Suprapubic skin (tissue), 4 donors: ENCODE data around the gene CHD9. TPM values are rescaled to one million over a fixed set of nuclear protein-coding genes. Genes with fewer than 3 reads are reported as not detected.
A peak's percentile ranks its signal among the peaks of the same experiment; 100 is the strongest.

ENCODE experiments used
- DNase-seq, 2 donors: peaks; one replicate each; pipeline ENCODE4 v3.0.0-alpha.2; 2019; ENCODE audit warnings: low spot score in 2 of 2
- H3K27ac ChIP-seq: fragments of 200-600 bp; sonication (generic); one replicate; pipeline ENCODE4 v1.5.1; 2019
- H3K27me3 ChIP-seq: fragments of 200-600 bp; sonication (generic); one replicate; pipeline ENCODE4 v1.5.1; 2019
- H3K36me3 ChIP-seq: fragments of 200-600 bp; sonication (generic); one replicate; pipeline ENCODE4 v1.5.1; 2019
- H3K4me1 ChIP-seq: fragments of 200-600 bp; sonication (generic); one replicate; pipeline ENCODE4 v1.5.1; 2019
- H3K4me3 ChIP-seq: fragments of 200-600 bp; sonication (generic); one replicate; pipeline ENCODE4 v1.5.1; 2019; ENCODE audit warnings: mild to moderate bottlenecking
- H3K9me3 ChIP-seq: fragments of 200-600 bp; sonication (generic); one replicate; pipeline ENCODE4 v1.5.1; 2019
- EP300 ChIP-seq: sonication (generic); formaldehyde crosslinking; IDR thresholded peaks from one replicate; pipeline ENCODE4 v1.6.1; 2017; ENCODE audit warnings: antibody characterized with exemption
- POLR2A ChIP-seq, 2 donors: fragments of 450-650 bp; IDR thresholded peaks; one replicate each; pipeline ENCODE4 v1.6.1; 2017; ENCODE audit warnings: antibody characterized with exemption in 2 of 2, mild to moderate bottlenecking in 2 of 2, moderate library complexity in 2 of 2
- POLR2AphosphoS5 ChIP-seq, 3 donors: sonication (generic); formaldehyde crosslinking; IDR thresholded peaks; one replicate each; pipeline ENCODE4 v1.6.1; 2017; ENCODE audit warnings: antibody characterized with exemption in 3 of 3
- WGBS: methylation state at CpG from one replicate; pipeline ENCODE4 v1.1.5; 2018; 5-methylcytosine and 5-hydroxymethylcytosine counted together
- total RNA-seq, 4 donors: library from RNA; depleted of rRNA; stranded (reverse); fragments of >200 nt; gene quantifications; one replicate each; pipeline ENCODE4 v1.1.0, GENCODE V29; 2016
- TF ChIP-seq, protein P1 (sequence below), 2 donors: fragments of 200-600 bp in 1 of 2; fragments of 450-650 bp in 1 of 2; sonication (generic) in 1 of 2; IDR thresholded peaks; one replicate each; pipeline ENCODE4 v1.5.1; 2016 to 2019; ENCODE audit warnings: antibody characterized with exemption in 2 of 2, mild to moderate bottlenecking in 1 of 2, moderate library complexity in 1 of 2

The CHD9 gene
- total RNA-seq, 4 donors from 2014 or later = 56.6 to 129 (median 70.4) TPM

DNA sequence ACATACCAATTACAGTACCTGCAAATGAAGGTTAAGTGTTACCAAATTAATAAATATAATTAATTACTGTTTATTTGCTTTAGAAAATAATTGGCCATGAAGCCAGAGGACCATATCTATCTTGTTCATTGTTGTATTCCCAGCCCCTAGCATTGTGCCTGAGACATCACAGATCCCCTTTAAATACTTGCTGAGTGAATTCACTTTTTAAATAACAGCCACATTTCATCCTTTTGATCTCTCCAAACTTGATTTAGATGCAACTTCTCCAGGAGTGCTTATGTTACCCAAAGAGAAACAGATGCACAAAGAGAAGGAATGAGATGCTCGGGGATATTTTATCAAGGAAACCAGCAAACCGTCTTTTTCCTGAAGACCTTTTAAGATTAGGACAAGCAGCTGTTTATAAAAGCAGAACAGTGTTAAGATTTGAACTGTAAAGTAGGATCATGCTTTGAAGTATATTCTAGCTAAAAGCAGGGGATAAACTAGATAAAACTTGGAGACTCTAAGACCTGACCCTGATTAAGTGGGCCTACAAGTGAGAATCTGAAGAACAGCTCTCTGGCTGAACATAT lies 66.3 kb downstream of the CHD9 start:
- TF ChIP-seq POLR2A (IDR thresholded peaks at IDR 0.05) = no peak
- TF ChIP-seq, protein P1, sequence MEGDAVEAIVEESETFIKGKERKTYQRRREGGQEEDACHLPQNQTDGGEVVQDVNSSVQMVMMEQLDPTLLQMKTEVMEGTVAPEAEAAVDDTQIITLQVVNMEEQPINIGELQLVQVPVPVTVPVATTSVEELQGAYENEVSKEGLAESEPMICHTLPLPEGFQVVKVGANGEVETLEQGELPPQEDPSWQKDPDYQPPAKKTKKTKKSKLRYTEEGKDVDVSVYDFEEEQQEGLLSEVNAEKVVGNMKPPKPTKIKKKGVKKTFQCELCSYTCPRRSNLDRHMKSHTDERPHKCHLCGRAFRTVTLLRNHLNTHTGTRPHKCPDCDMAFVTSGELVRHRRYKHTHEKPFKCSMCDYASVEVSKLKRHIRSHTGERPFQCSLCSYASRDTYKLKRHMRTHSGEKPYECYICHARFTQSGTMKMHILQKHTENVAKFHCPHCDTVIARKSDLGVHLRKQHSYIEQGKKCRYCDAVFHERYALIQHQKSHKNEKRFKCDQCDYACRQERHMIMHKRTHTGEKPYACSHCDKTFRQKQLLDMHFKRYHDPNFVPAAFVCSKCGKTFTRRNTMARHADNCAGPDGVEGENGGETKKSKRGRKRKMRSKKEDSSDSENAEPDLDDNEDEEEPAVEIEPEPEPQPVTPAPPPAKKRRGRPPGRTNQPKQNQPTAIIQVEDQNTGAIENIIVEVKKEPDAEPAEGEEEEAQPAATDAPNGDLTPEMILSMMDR (IDR thresholded peaks at IDR 0.05) = no peak
- TF ChIP-seq POLR2AphosphoS5 (IDR thresholded peaks at IDR 0.05) = no peak
- no peak for TF ChIP-seq EP300
- no peak for DNase-seq
- no peaks in the 10 kb centered on the region for H3K27me3 ChIP-seq
- 81% methylated on average over 2 of the region's 2 CpGs for WGBS
- H3K36me3 ChIP-seq = no peaks in the 10 kb centered on the region
- no peak overlapping the region for H3K27ac ChIP-seq
- H3K4me3 ChIP-seq = no peak overlapping the region
- H3K4me1 ChIP-seq = peaks cover 6% of the 10 kb centered on the region
- H3K9me3 ChIP-seq = no peaks in the 10 kb centered on the region

DNA sequence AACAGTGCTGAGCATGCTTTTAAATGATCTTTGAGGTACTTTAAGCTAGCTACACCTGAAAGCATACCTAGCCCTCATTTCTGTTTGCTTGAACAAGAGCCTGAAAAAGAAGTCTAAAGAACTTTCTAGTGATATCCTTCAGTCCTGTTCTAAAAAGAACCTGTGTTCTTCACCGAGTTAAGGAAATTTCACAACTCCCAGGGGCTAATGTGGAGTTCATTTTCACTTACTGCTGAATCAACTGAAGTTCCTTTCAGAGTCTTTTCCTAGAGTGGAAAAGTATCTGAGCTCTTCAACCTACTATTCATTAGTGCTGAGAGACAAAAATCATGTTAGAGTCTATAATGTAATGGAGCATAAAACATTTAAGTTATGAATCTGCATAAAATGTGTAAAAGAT lies 66.9 kb downstream of the CHD9 start:
- no peaks in the 10 kb centered on the region for H3K27me3 ChIP-seq
- TF ChIP-seq POLR2AphosphoS5 (IDR thresholded peaks at IDR 0.05) (no peak), EP300 (no peak), POLR2A (IDR thresholded peaks at IDR 0.05) (no peak)
- TF ChIP-seq, protein P1 (IDR thresholded peaks at IDR 0.05) = no peak
- 42% methylated on average over 1 of the region's 1 CpG for WGBS
- peaks cover 6% of the 10 kb centered on the region for H3K4me1 ChIP-seq
- H3K4me3 ChIP-seq = no peak overlapping the region
- no peaks in the 10 kb centered on the region for H3K36me3 ChIP-seq
- DNase-seq = no peak
- no peak overlapping the region for H3K27ac ChIP-seq
- H3K9me3 ChIP-seq = no peaks in the 10 kb centered on the region

DNA sequence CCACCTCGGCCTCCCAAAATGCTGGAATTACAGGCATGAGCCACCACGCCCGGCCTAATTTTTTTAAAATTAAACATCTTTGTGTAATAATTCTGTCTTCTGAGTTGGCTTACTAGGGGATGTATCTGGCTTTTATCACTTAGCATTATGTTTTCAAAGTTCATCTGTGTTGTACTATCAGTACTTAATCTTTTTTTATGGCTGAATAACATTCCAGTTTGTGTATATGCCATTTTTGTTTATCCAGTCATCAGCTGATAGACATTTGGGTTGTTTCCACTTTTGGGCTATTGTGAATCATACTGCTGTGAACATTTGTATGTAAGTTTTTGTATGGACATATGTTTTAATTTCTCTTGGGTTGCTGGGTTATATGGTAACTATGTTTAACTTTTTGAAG lies 69.0 kb downstream of the CHD9 start:
- TF ChIP-seq POLR2AphosphoS5 (IDR thresholded peaks at IDR 0.05) (no peak), POLR2A (IDR thresholded peaks at IDR 0.05) (no peak), EP300 (no peak)
- TF ChIP-seq, protein P1 (IDR thresholded peaks at IDR 0.05) = no peak
- no peak overlapping the region for H3K27ac ChIP-seq
- H3K4me3 ChIP-seq = no peak overlapping the region
- no peaks in the 10 kb centered on the region for H3K27me3 ChIP-seq
- WGBS = 92% methylated on average over 3 of the region's 3 CpGs
- H3K36me3 ChIP-seq = no peaks in the 10 kb centered on the region
- DNase-seq = no peak
- H3K9me3 ChIP-seq = no peaks in the 10 kb centered on the region
- H3K4me1 ChIP-seq = peaks cover 6% of the 10 kb centered on the region

DNA sequence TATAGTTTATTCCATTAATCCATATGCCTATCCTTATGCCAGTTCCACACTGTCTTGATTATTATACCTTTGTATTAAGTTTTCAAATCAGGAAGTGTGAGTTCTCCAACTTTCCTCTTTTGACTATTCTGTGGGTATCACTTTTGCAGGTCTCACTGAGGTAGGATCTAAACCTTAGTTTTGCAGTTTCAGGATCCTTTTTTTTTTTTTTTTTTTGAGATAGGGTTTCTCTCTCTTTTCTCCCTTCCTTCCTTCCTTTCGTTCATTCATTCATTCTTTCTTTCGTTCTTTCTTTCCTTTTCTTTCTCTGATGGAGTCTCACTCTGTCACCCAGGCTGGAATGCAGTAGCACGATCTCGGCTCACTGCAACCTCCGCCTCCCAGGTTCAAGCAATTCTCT lies 71.6 kb downstream of the CHD9 start:
- TF ChIP-seq, protein P1 (IDR thresholded peaks at IDR 0.05) = no peak
- TF ChIP-seq POLR2A (IDR thresholded peaks at IDR 0.05) (no peak), EP300 (no peak), POLR2AphosphoS5 (IDR thresholded peaks at IDR 0.05) (no peak)

DNA sequence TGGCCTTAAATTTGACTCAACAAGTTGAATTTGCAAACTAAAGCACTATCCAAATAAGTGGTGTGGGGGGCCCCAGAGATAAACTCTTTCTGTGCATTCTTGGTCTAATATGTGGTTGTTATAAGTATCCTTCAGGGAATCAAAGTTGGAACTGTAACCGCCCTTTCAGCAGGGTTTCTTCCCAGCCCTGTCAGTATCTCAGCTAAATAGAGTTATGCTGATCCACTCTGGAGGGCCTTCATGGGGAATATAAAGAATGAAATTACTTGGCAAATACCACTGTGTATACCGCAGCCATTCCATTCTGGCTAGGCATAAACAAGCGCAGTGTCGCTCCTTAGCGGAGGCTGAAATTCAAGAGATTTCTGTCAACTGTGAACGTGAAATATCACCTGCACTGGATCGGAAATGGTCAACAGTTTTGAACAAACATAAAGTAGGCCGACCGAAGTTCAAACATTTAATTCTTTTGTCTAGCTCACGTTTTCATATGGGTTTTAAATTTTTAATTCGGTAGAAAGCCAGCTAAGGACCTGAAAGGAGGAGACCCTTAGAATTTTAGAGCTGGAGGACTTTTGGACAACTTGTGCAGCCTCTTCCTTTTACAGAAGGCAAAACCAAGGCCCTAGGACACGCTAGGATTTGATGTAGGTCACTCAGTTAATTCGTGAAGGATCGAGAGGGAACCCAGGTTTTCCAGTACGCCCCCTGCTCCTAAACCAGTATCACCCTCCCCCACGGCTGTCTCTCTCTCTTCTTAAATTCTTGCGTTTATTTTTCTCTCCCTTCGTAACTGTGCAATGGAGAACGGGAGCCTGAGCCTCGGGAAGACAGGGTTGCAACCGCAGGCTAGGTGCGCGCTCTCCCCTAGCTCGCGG lies 74.7 kb downstream of the CHD9 start:
- Histone ChIP-seq H3K36me3 (no peaks in the 10 kb centered on the region), H3K4me1 (peaks cover 9% of the 10 kb centered on the region), H3K9me3 (no peaks in the 10 kb centered on the region), H3K27me3 (no peaks in the 10 kb centered on the region), H3K27ac (peak overlapping the region; percentile 98), H3K4me3 (peak overlapping the region; percentile 91)
- DNase-seq = no peak
- 35% methylated on average over 25 of the region's 25 CpGs for WGBS
- no peak for TF ChIP-seq POLR2AphosphoS5 (IDR thresholded peaks at IDR 0.05)

More for the DNA sequence above, 71.6 kb downstream of the CHD9 start:
- Histone ChIP-seq H3K27me3 (no peaks in the 10 kb centered on the region), H3K36me3 (no peaks in the 10 kb centered on the region), H3K27ac (no peak overlapping the region), H3K4me3 (no peak overlapping the region), H3K9me3 (no peaks in the 10 kb centered on the region), H3K4me1 (peaks cover 14% of the 10 kb centered on the region)
- no peak for DNase-seq
- 98% methylated on average over 5 of the region's 5 CpGs for WGBS
